Measurements from ENCODE around the gene SETD1B.

DNA sequence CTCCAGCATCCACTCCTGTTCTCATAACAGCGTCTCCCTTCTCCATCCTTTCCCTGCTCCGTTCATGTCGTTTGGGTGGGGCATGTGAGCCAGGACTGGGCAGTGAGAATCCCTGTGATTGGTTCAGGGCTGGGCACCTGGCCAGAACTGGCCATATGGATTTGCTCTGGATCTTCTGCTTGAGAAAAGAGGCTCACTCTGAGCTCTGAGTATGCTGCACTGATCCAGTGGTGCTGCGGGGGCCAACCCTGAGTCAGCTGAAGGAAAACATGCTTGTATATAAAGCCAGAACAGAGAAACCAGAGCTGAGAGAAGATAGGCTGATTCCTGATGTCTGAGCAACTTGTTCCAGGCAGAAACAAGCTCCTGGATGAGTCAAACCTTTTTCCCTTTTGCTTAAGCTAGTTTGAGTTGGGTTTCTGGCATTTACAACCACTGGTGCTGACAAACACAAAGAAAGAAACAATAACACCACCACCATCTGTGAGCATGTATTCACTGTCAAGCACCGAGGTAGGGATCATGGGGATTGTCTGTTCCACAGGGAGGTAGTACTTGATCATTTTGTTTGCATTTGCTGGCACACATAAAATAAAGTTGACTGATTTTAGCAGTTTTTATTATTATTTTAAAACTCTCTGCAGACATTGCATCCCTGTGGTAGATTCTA lies 68.9 kb downstream of the SETD1B start:
- TF ChIP-seq EZH2 (optimal IDR thresholded peaks at IDR 0.05; ENCODE audit: low read depth, low read length) (no peak), EZH2phosphoT487 (IDR thresholded peaks at IDR 0.05; ENCODE audit: low read length) (no peak)
- TF ChIP-seq, protein P1, sequence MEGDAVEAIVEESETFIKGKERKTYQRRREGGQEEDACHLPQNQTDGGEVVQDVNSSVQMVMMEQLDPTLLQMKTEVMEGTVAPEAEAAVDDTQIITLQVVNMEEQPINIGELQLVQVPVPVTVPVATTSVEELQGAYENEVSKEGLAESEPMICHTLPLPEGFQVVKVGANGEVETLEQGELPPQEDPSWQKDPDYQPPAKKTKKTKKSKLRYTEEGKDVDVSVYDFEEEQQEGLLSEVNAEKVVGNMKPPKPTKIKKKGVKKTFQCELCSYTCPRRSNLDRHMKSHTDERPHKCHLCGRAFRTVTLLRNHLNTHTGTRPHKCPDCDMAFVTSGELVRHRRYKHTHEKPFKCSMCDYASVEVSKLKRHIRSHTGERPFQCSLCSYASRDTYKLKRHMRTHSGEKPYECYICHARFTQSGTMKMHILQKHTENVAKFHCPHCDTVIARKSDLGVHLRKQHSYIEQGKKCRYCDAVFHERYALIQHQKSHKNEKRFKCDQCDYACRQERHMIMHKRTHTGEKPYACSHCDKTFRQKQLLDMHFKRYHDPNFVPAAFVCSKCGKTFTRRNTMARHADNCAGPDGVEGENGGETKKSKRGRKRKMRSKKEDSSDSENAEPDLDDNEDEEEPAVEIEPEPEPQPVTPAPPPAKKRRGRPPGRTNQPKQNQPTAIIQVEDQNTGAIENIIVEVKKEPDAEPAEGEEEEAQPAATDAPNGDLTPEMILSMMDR (IDR thresholded peaks at IDR 0.05; ENCODE audit: low read length): no peak
